GM19438 (cell line): ENCODE results near the gene WASL.
A peak's percentile ranks its signal among the peaks of the same experiment; 100 is the strongest.
"Not testable (repeated sequence)": the region's sequence is repeated elsewhere in the genome, so short reads cannot be mapped to it uniquely, and the experiment has no call there.

Experiments used
- ATAC-seq: cut with Tn5 transposase; IDR thresholded peaks from one replicate; pipeline ENCODE4 v1.9.1; 2021; ENCODE audit warnings: low read depth; ENCODE audit not compliant: unreplicated experiment

The WASL gene

GRCh38 chr7:123748734-123749536 is at the start of gene WASL:
Gene WASL (minus strand): TSS chr7:123749003. CDS start chr7:123748734, 269 bp downstream.
- peak; percentile 68 for ATAC-seq

GRCh38 chr7:123797673-123798531 is 49.1 kb upstream of the WASL start:
- no peak for ATAC-seq

GRCh38 chr7:123796568-123796967 is 47.8 kb upstream of the WASL start:
- ATAC-seq: no peak

GRCh38 chr7:123795917-123796316 is 47.1 kb upstream of the WASL start:
- no peak for ATAC-seq

- ATAC-seq: not testable (repeated sequence)
Observed at GRCh38 chr7:123795116-123795515, 46.3 kb upstream of the WASL start.

GRCh38 chr7:123792547-123792946 is 43.7 kb upstream of the WASL start:
- no peak for ATAC-seq

- ATAC-seq: no peak
Observed at GRCh38 chr7:123791001-123791400, 42.2 kb upstream of the WASL start.

- ATAC-seq: no peak
Observed at GRCh38 chr7:123789817-123790216, 41.0 kb upstream of the WASL start.

- no peak for ATAC-seq
Observed at GRCh38 chr7:123789206-123789784, 40.5 kb upstream of the WASL start.

DNA sequence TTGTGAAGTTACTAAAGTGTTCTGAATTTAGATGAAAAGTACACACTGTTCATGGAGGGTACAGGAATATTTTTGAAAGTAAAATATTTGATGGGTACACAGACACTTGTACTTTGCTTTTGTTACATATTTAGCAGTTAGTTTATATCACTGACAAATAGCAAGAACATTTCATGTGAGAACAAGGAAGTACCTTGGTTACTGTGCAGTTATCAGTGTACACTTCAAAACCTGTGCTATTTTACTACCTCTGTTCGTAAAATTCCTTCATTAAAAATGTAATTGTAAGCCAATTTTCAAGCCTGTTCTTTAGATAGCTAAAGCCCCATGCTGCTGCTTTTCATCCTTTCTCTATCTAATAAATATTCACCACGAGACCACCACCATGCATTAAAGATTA is 39.8 kb upstream of the WASL start:
- ATAC-seq: no peak

DNA sequence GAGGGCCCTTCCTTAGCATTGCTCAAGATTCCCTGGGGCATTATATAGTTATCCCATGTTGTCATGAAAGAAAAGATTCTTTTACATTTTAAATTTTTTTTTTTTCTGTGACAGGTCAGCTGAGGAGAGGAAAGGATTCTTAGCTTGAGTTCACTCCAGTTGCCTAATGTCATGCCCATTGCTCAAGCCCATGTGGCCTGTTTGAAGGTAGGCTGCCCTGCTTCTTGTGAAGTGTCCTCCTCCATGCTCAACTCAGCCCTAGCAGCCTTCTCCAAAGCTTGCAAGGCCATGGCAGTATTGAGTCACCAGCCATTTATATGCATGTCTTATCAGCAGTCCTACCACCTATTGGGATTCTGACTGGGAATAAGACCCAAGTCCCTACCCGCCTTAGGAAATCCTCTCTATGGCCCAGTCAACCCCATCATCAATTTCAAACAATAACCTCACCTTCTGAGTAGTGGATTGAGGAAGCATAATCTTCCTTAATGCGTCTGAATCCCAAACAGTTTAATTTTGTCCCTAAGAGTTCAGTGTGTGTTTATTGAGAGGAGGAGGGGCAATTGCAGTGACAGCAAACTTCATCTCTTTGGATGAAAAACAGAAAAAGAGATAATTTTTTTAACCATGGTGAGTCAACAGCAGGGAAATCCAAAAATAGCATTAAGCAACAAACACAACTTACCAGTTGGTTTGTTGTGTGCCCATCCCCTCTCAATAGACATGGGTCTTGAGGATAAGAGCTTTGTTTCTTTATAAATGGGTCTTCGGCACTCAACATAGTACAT is 38.6 kb upstream of the WASL start:
- no peak for ATAC-seq

- no peak for ATAC-seq
Observed at GRCh38 chr7:123784263-123784662, 35.5 kb upstream of the WASL start.

- no peak for ATAC-seq
Observed at GRCh38 chr7:123783820-123784219, 35.0 kb upstream of the WASL start.

GRCh38 chr7:123782071-123782798 is 33.4 kb upstream of the WASL start:
- ATAC-seq: no peak

DNA sequence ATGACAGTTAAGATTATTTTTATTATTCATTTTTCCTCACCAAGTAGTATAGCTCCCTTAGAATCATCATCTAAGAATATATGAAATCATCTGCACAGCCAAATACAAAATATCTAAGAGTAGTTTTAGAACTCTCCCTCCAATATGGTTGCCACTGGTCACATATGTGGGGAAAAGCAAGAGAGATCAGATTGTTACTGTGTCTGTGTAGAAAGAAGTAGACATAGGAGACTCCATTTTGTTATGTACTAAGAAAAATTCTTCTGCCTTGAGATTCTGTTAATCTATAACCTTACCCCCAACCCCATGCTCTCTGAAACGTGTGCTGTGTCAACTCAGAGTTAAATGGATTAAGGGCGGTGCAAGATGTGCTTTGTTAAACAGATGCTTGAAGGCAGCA is 31.7 kb upstream of the WASL start:
- ATAC-seq: not testable (repeated sequence)

GRCh38 chr7:123774496-123774895 is 25.7 kb upstream of the WASL start:
- ATAC-seq: no peak

DNA sequence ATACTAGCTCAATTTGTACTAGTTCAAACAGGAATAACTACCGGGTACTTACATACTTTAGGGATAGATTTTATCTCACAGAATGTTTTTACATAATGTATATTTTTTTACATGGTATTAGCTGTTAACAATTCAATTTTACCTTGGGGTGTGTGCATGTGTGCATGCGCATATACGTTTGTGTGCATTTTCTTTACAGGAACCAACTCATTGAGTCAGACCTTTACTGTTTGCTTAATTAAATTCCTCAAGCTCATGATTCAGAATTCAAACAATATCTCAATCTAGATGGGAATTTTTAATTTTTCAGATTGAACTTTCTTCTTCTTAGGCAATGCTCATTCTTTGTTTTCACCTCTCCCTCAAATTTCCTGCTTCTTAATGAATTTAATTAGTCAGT is 24.7 kb upstream of the WASL start:
- ATAC-seq: no peak

- no peak for ATAC-seq
Observed at GRCh38 chr7:123772652-123773051, 23.8 kb upstream of the WASL start.

- no peak for ATAC-seq
Observed at GRCh38 chr7:123771846-123772245, 23.0 kb upstream of the WASL start.

DNA sequence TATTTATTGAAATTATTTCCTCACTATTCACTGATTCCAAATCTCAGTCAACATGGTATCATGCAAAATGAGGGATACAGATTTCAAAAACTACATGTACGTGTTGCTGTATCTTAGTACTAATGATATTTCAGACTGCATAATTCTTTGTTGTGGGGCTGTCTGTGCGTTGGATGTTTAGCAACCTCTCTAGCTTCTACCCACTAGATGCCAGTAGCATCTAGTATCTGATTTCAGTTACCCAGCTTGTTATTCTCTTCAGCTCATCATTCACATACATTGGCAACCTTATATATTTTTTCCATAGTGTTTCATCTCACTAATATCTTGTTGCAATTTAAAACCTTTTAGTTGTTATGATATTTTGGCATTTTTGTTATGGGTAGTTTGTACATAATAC is 22.5 kb upstream of the WASL start:
- ATAC-seq: no peak
